K562 (cell line): ENCODE data around the gene GPR153. TPM values are rescaled to one million over a fixed set of nuclear protein-coding genes. Genes with fewer than 3 reads are reported as not detected.
A peak's percentile ranks its signal among the peaks of the same experiment; 100 is the strongest.

Experiments used
- ATAC-seq: fragments of 200-7000 bp; cut with Tn5 transposase; 3 replicates; pipeline ENCODE4 v1.9.1; 2020; ENCODE audit warnings: moderate library complexity
- BruUV-seq: library from RNA; stranded (reverse); fragments of 400-500 nt; replicated peaks from 2 replicates; lab custom pipeline; 2021; lab: Mats Ljungman, UMichigan
- CTCF ChIA-PET: fragments of 300-600 bp; formaldehyde crosslinking; extraction: SDS; loops from one replicate; lab custom pipeline; 2021; ENCODE audit warnings: low intra/inter-chr PET ratio; lab: Yijun Ruan, JAX
- POLR2A ChIA-PET: fragments of 300-600, 350-650 bp; sonication (Branson Sonifier 250); formaldehyde crosslinking; extraction: SDS; loops from one replicate; lab custom pipeline; 2021; ENCODE audit warnings: antibody characterized with exemption, inconsistent platforms; lab: Yijun Ruan, JAX
- DNase-seq, 4 experiments: peaks; one replicate each; pipeline versions ENCODE4 v3.0.0 to v3.0.0-alpha.2; 2011 to 2018; ENCODE audit warnings: low spot score in 3 of 4, mixed read lengths in 3 of 4; ENCODE audit errors: extremely low read depth in 1 of 4
- FAIRE-seq: peaks from 2 replicates; lab custom pipeline; 2011; peaks lifted over from hg19 to GRCh38; lab: Jason Lieb, UNC
- H2AFZ ChIP-seq: 2 replicates; pipeline ENCODE4 v1.6.0; 2011; ENCODE audit warnings: low read depth, low read length, control low read depth, inconsistent platforms
- H3K27ac ChIP-seq: fragments of 200-600 bp; 3 replicates; pipeline ENCODE4 v1.8.0; 2011; ENCODE audit warnings: low read depth, mild to moderate bottlenecking, control low read depth, inconsistent platforms, low read length, moderate library complexity, mixed read lengths; ENCODE audit errors: extremely low read depth
- H3K27me3 ChIP-seq, 2 experiments: fragments of 300-600 bp in 1 of 2; 2 replicates in 1 of 2; 3 replicates in 1 of 2; pipeline versions ENCODE4 v1.6.0 to v1.8.0; 2011; ENCODE audit warnings: inconsistent platforms in 2 of 2, low read length in 2 of 2, mild to moderate bottlenecking in 1 of 2, mixed read lengths in 1 of 2, moderate library complexity in 1 of 2; ENCODE audit not compliant: control insufficient read depth in 2 of 2, insufficient read depth in 2 of 2
- H3K36me3 ChIP-seq: fragments of 300-600 bp; 3 replicates; pipeline ENCODE4 v1.8.0; 2011; ENCODE audit warnings: mild to moderate bottlenecking, low read length, inconsistent platforms; ENCODE audit not compliant: control insufficient read depth, insufficient read depth
- H3K4me1 ChIP-seq, 2 experiments: fragments of 200-600 bp in 1 of 2; replicated peaks in 1 of 2; 2 replicates in 1 of 2; 3 replicates in 1 of 2; pipeline versions ENCODE4 v1.5.1 to v1.8.0; 2011; ENCODE audit warnings: inconsistent platforms in 2 of 2, low read length in 2 of 2, mild to moderate bottlenecking in 1 of 2, mixed read lengths in 1 of 2, moderate library complexity in 1 of 2; ENCODE audit not compliant: control insufficient read depth in 2 of 2, insufficient read depth in 2 of 2
- H3K4me2 ChIP-seq: 2 replicates; pipeline ENCODE4 v1.6.1; 2011; ENCODE audit warnings: low read length, control low read depth, inconsistent platforms, mixed read lengths; ENCODE audit not compliant: insufficient read depth
- H3K4me3 ChIP-seq: fragments of 200-600 bp; sonication (generic), shearing (Covaris generic); 2 replicates; pipeline ENCODE4 v1.5.1; 2016; ENCODE audit warnings: control low read depth, inconsistent platforms
- H3K79me2 ChIP-seq: fragments of 200-600 bp; 3 replicates; pipeline ENCODE4 v1.8.0; 2011; ENCODE audit warnings: low read length, inconsistent platforms; ENCODE audit not compliant: control insufficient read depth, insufficient read depth
- H3K9ac ChIP-seq, 2 experiments: 2 replicates each; pipeline versions ENCODE4 v1.6.0 to v1.6.1; 2011; ENCODE audit warnings: low read depth in 2 of 2, low read length in 2 of 2, control low read depth in 1 of 2, inconsistent platforms in 1 of 2, mild to moderate bottlenecking in 1 of 2, mixed read lengths in 1 of 2; ENCODE audit not compliant: insufficient read depth in 1 of 2
- H3K9me1 ChIP-seq: one replicate; pipeline ENCODE4 v1.6.0; 2011; ENCODE audit warnings: inconsistent platforms, mild to moderate bottlenecking, low read length, moderate library complexity; ENCODE audit not compliant: control insufficient read depth, insufficient read depth
- H3K9me3 ChIP-seq: replicated peaks from 2 replicates; pipeline ENCODE4 v1.5.1; 2011; ENCODE audit warnings: low read depth, low read length, inconsistent platforms; ENCODE audit not compliant: control insufficient read depth, insufficient read depth
- H4K20me1 ChIP-seq: replicated peaks from 2 replicates; pipeline ENCODE4 v1.6.1; 2011; ENCODE audit warnings: low read length, inconsistent platforms, mixed read lengths; ENCODE audit not compliant: control insufficient read depth, insufficient read depth
- HMBOX1 ChIP-seq: sonication (generic); IDR thresholded peaks from 2 replicates; pipeline ENCODE4 v1.6.1; 2016
- MEIS2 ChIP-seq: fragments of 450-650 bp; IDR thresholded peaks from 2 replicates; pipeline ENCODE4 v1.6.1; 2014; ENCODE audit warnings: mild to moderate bottlenecking; ENCODE audit not compliant: partially characterized antibody
- PBX2 ChIP-seq, 2 experiments: IDR thresholded peaks in 1 of 2; conservative IDR thresholded peaks in 1 of 2; 2 replicates each; pipeline ENCODE4 v1.6.1; 2016; ENCODE audit warnings: low read depth in 2 of 2, mild to moderate bottlenecking in 1 of 2, missing compliant biosample characterization in 1 of 2, missing genetic modification characterization in 1 of 2, moderate library complexity in 1 of 2
- TAF15 ChIP-seq: fragments of 200-400 bp; formaldehyde crosslinking; IDR thresholded peaks from 2 replicates; pipeline ENCODE4 v1.6.1; 2017; ENCODE audit warnings: mild to moderate bottlenecking, low read depth, low read length, moderate library complexity
- WGBS: fragments of 100-300 bp; shearing (Covaris generic); methylation state at CpG from one replicate; pipeline ENCODE4 v1.1.6; 2016; ENCODE audit warnings: low coverage, mixed read lengths; ENCODE audit not compliant: insufficient coverage; ENCODE audit errors: missing lambda C conversion rate; 5-methylcytosine and 5-hydroxymethylcytosine counted together
- in situ Hi-C: fragments of 300-500 bp; cut with MboI; formaldehyde crosslinking; loops from 4 replicates; pipeline ENCODE4 v1.15.0; 2018; ENCODE audit warnings: inconsistent platforms, mixed read lengths
- intact Hi-C: fragments of 100-400 bp; cut with micrococcal nuclease; formaldehyde crosslinking; loops from 2 replicates; pipeline ENCODE4 v1.14.2; 2022
- polyA plus RNA-seq, 8 experiments: library from polyadenylated mRNA; depleted of rRNA in 4 of 8; stranded (reverse) in 5 of 8; unstranded in 3 of 8; fragments of >200 nt; fragmentation: Nextera tagmentation in 2 of 8; fragmentation: Illumina TruSeq in 1 of 8; extraction: Ambion mirVana in 2 of 8; extraction: Trizol in 1 of 8; gene quantifications; 2 replicates each; pipeline versions ENCODE4 v1.2.1 to v1.2.3, GENCODE V29; 2011 to 2014; ENCODE audit warnings: inconsistent platforms in 1 of 8, missing spikeins in 1 of 8
- total RNA-seq, 7 experiments: library from RNA; depleted of rRNA in 6 of 7; stranded (reverse); fragments of >200 nt in 6 of 7; fragmentation: Illumina TruSeq in 2 of 7; extraction: Trizol in 2 of 7; gene quantifications; 2 replicates each; pipeline versions ENCODE4 v1.2.1 to v1.2.3, GENCODE V29; 2011 to 2021; ENCODE audit warnings: low replicate concordance in 1 of 7

The GPR153 gene
- total and polyA plus RNA-seq, 9 of the 15 experiments (the other 6 are each of a cell fraction or from before 2014, with no cell fraction given) = 0.01 to 1.5 (median 0.51) TPM

- Histone ChIP-seq H3K9me1 (peaks cover 4% of the 10 kb centered on the region), H3K27ac (no peak overlapping the region), H3K4me2 (no peak overlapping the region), H3K9me3 (no peaks in the 10 kb centered on the region), H3K27me3 (no peaks in the 10 kb centered on the region), H3K36me3 (peaks cover 64% of the 10 kb centered on the region; the same call in 2 of the 3 replicates), H4K20me1 (no peaks in the 10 kb centered on the region), H3K9ac (peak overlapping the region in 1 of 2 experiments; percentile 59; a peak in 1 of 4 replicates), H3K4me1 (peaks cover 0 to 47% of the 10 kb centered on the region in 2 experiments; a peak in 3 of 5 replicates), H2AFZ (no peak overlapping the region), H3K79me2 (peaks cover 30% of the 10 kb centered on the region), H3K4me3 (no peak overlapping the region)
- FAIRE-seq (no peak), ATAC-seq (no peak), DNase-seq (no peak)
- in situ Hi-C loops (no loop called here), intact Hi-C loops (no loop called here)
- ChIA-PET POLR2A (interaction anchor here (0.6 to 1.5 kb wide), 6 partner anchors 8 to 127 kb away, joined by 3 to 8 read pairs (median 4); partner anchors contain the start of gene RPL22), CTCF (no interaction called here)
- WGBS = 75% methylated on average over 19 of the region's 20 CpGs
- TSS peak; percentile 12 for BruUV-seq
- TF ChIP-seq MEIS2 (peak; percentile 66), PBX2 (CRISPR knock-in tag; IDR thresholded peaks at IDR 0.05; ENCODE audit: low read depth) (no peak), PBX2 (tag; conservative IDR thresholded peaks at IDR 0.05; ENCODE audit: low read depth) (peak; percentile 87), HMBOX1 (peak; percentile 82), TAF15 (no peak)
These were observed 48.5 kb downstream of the GPR153 start for GRCh38 chr1:6212193-6212959.
